Stimulated activated CD8-positive, alpha-beta memory T cell treated with anti-CD3 and anti-CD28 coated beads, Interleukin-15, amount 100 ng/mL, for 1 hour (primary cell): Measurements from ENCODE around the gene VAMP2.

Source experiments
- DNase-seq: peaks from one replicate; pipeline ENCODE4 v3.0.0-alpha.2; 2020; ENCODE audit warnings: low read depth

Gene VAMP2

GRCh38 chr17:8142887-8143580 lies 19.7 kb downstream of the VAMP2 start:
- DNase-seq, result no peak

- DNase-seq, result no peak
Observed at GRCh38 chr17:8142158-8142886, 20.4 kb downstream of the VAMP2 start.

- no peak for DNase-seq
Observed at GRCh38 chr17:8141741-8142140, 21.0 kb downstream of the VAMP2 start.

GRCh38 chr17:8141045-8141444 lies 21.7 kb downstream of the VAMP2 start:
- DNase-seq, result no peak

- DNase-seq, result no peak
Observed at GRCh38 chr17:8140065-8141029, 22.4 kb downstream of the VAMP2 start.

- DNase-seq, result peak; percentile 91
Observed at GRCh38 chr17:8138672-8139371, 23.9 kb downstream of the VAMP2 start.

GRCh38 chr17:8138374-8138671 lies 24.4 kb downstream of the VAMP2 start:
- no peak for DNase-seq

GRCh38 chr17:8137645-8138373 lies 24.9 kb downstream of the VAMP2 start:
- no peak for DNase-seq

GRCh38 chr17:8133941-8134340 lies 28.8 kb downstream of the VAMP2 start:
- DNase-seq, result no peak

- no peak for DNase-seq
Observed at GRCh38 chr17:8133399-8133798, 29.3 kb downstream of the VAMP2 start.

GRCh38 chr17:8131844-8132441 lies 30.8 kb downstream of the VAMP2 start:
- DNase-seq, result no peak

GRCh38 chr17:8128125-8128784 lies 34.5 kb downstream of the VAMP2 start:
- no peak for DNase-seq

GRCh38 chr17:8126491-8127066 lies 36.2 kb downstream of the VAMP2 start:
- no peak for DNase-seq

GRCh38 chr17:8125947-8126490 lies 36.7 kb downstream of the VAMP2 start:
- no peak for DNase-seq

GRCh38 chr17:8125154-8125946 lies 37.4 kb downstream of the VAMP2 start:
- DNase-seq, result peak; percentile 86

GRCh38 chr17:8124350-8125153 lies 38.2 kb downstream of the VAMP2 start:
- no peak for DNase-seq

- DNase-seq, result no peak
Observed at GRCh38 chr17:8123695-8124349, 38.9 kb downstream of the VAMP2 start, which contains the start of gene HES7. HES7 (minus strand) TSS chr17:8124106; CDS start chr17:8124084, 22 bp downstream.
